Naive B cell (primary cell): Measurements from ENCODE around the gene CAMSAP3. TPM values are rescaled to one million over a fixed set of nuclear protein-coding genes. Genes with fewer than 3 reads are reported as not detected.
A peak's percentile ranks its signal among the peaks of the same experiment; 100 is the strongest.

Experiments used
- ATAC-seq, 2 donors: fragments of 150-1000 bp; cut with Tn5 transposase; 2 replicates each; pipeline ENCODE4 v1.10.0; 2021; ENCODE audit warnings: low read depth in 2 of 2, mild to moderate bottlenecking in 2 of 2, moderate library complexity in 2 of 2
- DNase-seq: peaks from one replicate; pipeline ENCODE4 v3.0.0; 2022
- H3K27ac Mint-ChIP-seq, 6 donors: one replicate each; pipeline ENCODE4 v1.8.0; 2020 to 2022; ENCODE audit warnings: mild to moderate bottlenecking in 6 of 6, mixed read lengths in 6 of 6, moderate library complexity in 5 of 6, inconsistent platforms in 2 of 6
- H3K27me3 Mint-ChIP-seq, 3 donors: one replicate each; pipeline ENCODE4 v1.8.0; 2021 to 2022; ENCODE audit warnings: mixed read lengths in 3 of 3, mild to moderate bottlenecking in 1 of 3
- H3K36me3 Mint-ChIP-seq, 2 donors: one replicate each; pipeline ENCODE4 v1.8.0; 2020 to 2022; ENCODE audit warnings: mixed read lengths in 2 of 2, inconsistent platforms in 1 of 2, mild to moderate bottlenecking in 1 of 2
- H3K4me1 Mint-ChIP-seq, 3 donors: one replicate each; pipeline ENCODE4 v1.8.0; 2020 to 2022; ENCODE audit warnings: mixed read lengths in 3 of 3, inconsistent platforms in 1 of 3, mild to moderate bottlenecking in 1 of 3, moderate library complexity in 1 of 3
- H3K4me3 Mint-ChIP-seq, 8 donors: one replicate each; pipeline ENCODE4 v1.8.0; 2020 to 2022; ENCODE audit warnings: mild to moderate bottlenecking in 8 of 8, mixed read lengths in 8 of 8, moderate library complexity in 8 of 8, inconsistent platforms in 2 of 8
- H3K9me3 Mint-ChIP-seq, 7 donors: one replicate each; pipeline ENCODE4 v1.8.0; 2020 to 2022; ENCODE audit warnings: mixed read lengths in 7 of 7, mild to moderate bottlenecking in 5 of 7, inconsistent platforms in 2 of 7, moderate library complexity in 1 of 7
- polyA plus RNA-seq, 6 donors: library from polyadenylated mRNA; unstranded; fragments of 300-500 nt; fragmentation: Illumina TruSeq; gene quantifications; one replicate each; pipeline ENCODE4 v1.2.3, GENCODE V29; 2021; ENCODE audit warnings: low read depth in 6 of 6

The CAMSAP3 gene
- polyA plus RNA-seq, 6 donors from 2014 or later = 0.06 to 0.08 TPM; not detected in 4

DNA sequence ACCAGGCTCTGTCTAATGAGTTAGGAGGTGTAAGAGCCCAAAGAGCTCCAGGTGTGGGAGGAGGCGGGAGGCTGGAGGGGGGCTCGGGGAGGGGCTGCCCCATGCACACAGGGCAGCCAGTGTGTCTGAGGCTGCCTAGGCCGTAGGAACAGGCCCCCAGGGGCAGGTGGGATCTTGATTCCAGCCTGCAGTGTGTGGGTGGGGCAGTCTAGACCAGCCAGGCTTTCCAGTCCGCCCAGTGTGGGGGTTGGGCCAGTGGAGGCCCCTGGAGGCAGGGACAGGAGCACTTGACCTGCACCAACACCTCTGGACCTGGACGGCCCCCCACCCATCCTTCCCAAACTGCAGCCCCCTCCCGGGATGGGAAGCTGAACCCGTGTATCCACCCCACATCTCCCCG is 5.4 kb upstream of the CAMSAP3 start:
- no peaks in the 10 kb centered on the region for H3K36me3 Mint-ChIP-seq
- H3K9me3 Mint-ChIP-seq = peaks cover 0 to 2% (median 0%) of the 10 kb centered on the region in 7 donors
- H3K27me3 Mint-ChIP-seq = peaks cover 20 to 44% (median 21%) of the 10 kb centered on the region in 3 donors
- ATAC-seq (no peak), DNase-seq (no peak)
- no peak overlapping the region for H3K27ac Mint-ChIP-seq
- no peak overlapping the region for H3K4me3 Mint-ChIP-seq
- H3K4me1 Mint-ChIP-seq = peaks cover 2 to 4% (median 2%) of the 10 kb centered on the region in 3 donors

- H3K4me1 Mint-ChIP-seq = peaks cover 7 to 18% (median 11%) of the 10 kb centered on the region in 3 donors
- peaks cover 40 to 60% (median 52%) of the 10 kb centered on the region in 3 donors for H3K27me3 Mint-ChIP-seq
- peak overlapping the region in 7 of 8 donors; percentile 68 to 83 (median 75) for H3K4me3 Mint-ChIP-seq
- no peaks in the 10 kb centered on the region for H3K36me3 Mint-ChIP-seq
- DNase-seq (no peak), ATAC-seq (peak; percentile 20 to 34)
- H3K27ac Mint-ChIP-seq = peak overlapping the region in 1 of 6 donors; percentile 78
- H3K9me3 Mint-ChIP-seq = peaks cover 0 to 4% (median 0%) of the 10 kb centered on the region in 7 donors
These were observed 711 bp downstream of the CAMSAP3 start for GRCh38 chr19:7596211-7596937.

DNA sequence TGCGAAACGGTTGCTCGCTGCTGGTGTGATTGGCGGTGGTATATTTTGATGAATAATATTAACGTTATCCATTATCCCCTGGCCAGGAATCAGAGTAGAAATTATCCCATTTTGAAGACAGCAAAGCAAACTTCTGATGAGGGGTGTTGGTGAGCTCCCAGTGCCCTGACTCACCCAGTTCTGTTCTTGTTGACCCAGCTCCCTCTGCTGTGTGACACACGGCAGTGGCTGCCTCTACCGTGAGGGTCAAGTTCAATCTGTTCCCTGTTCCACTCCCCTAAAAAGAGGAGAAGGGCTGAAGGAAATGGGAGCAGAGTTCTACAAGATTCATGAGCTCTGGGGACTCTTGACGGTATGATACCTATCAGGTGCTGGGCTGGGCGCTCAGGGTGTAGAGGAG is 2.0 kb downstream of the CAMSAP3 start:
- Mint-ChIP-seq H3K36me3 (no peaks in the 10 kb centered on the region), H3K4me3 (peak overlapping the region in 4 of 8 donors; percentile 56 to 83 (median 67)), H3K27me3 (peaks cover 46 to 68% (median 62%) of the 10 kb centered on the region in 3 donors), H3K9me3 (peaks cover 0 to 4% (median 0%) of the 10 kb centered on the region in 7 donors), H3K27ac (no peak overlapping the region), H3K4me1 (peaks cover 7 to 18% (median 11%) of the 10 kb centered on the region in 3 donors)
- ATAC-seq (no peak), DNase-seq (no peak)

- DNase-seq (no peak), ATAC-seq (no peak)
- Mint-ChIP-seq H3K27ac (peak overlapping the region in 1 of 6 donors; percentile 78), H3K4me1 (peaks cover 7 to 18% (median 11%) of the 10 kb centered on the region in 3 donors), H3K9me3 (peaks cover 0 to 4% (median 0%) of the 10 kb centered on the region in 7 donors), H3K27me3 (peaks cover 45 to 65% (median 65%) of the 10 kb centered on the region in 3 donors), H3K36me3 (no peaks in the 10 kb centered on the region), H3K4me3 (peak overlapping the region in 2 of 8 donors; percentile 42 to 54)
These were observed 2.5 kb downstream of the CAMSAP3 start for GRCh38 chr19:7598180-7598579.

DNA sequence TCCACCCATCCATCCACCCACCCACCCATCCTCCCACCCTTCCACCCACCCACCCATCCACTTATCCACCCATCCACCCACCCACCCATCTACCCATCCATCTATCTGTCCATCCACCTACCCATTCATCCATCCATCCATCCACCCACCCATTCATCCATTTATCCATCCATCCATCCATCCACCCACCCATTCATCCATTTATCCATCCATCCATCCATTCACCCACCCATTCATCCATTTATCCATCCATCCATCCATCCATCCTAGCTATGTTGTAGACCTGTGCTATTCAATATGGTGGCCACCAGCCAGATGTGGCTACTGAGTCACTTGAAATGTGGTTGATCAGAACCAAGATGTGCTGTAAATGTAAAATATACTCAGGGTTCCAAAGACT is 5.1 kb downstream of the CAMSAP3 start:
- no peak overlapping the region for H3K27ac Mint-ChIP-seq
- no peak for DNase-seq
- H3K27me3 Mint-ChIP-seq = peaks cover 31 to 61% (median 61%) of the 10 kb centered on the region in 3 donors
- H3K4me1 Mint-ChIP-seq = peaks cover 7 to 12% (median 11%) of the 10 kb centered on the region in 3 donors
- H3K9me3 Mint-ChIP-seq = peaks cover 0 to 4% (median 2%) of the 10 kb centered on the region in 7 donors
- no peak overlapping the region for H3K4me3 Mint-ChIP-seq
- ATAC-seq = no peak
- H3K36me3 Mint-ChIP-seq = no peaks in the 10 kb centered on the region

DNA sequence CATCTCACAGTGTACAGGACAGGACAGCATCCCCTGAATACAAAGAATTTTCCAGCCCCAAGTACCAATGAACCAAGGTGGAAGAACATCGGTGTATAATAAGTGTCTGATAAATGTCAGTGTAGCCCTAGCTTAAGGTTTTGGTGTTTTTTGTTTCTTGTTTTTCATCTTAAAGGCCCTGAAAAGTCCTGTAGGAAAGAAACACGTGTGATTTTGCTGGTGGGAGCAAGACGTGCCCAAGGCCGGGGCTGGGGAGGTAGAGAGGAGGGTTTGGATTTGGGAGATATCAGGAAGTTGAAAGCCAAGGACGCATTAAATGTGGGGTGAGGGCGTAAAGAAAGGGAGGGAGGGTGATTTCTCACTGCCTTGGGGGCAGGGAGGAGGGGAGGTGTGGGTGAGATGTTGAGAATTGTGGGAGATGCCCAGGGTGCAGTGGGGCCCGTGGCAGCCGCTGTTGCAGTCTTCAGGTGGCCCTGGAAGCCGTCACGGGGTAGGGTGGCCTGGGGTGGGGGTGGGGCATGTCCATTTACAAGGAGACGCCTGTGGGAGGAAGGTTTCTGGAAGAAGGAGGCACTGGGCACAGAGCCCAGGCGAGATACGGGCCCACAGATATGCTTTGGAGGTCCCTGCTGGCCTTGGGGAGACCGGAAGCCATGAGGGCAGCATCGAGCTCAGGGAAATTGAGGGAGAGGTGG is 6.7 kb downstream of the CAMSAP3 start:
- Mint-ChIP-seq H3K36me3 (no peaks in the 10 kb centered on the region), H3K27ac (no peak overlapping the region), H3K9me3 (peaks cover 0 to 6% (median 2%) of the 10 kb centered on the region in 7 donors), H3K4me3 (no peak overlapping the region), H3K4me1 (peaks cover under 1 to 8% (median 3%) of the 10 kb centered on the region in 3 donors), H3K27me3 (peaks cover 28 to 57% (median 52%) of the 10 kb centered on the region in 3 donors)
- no peak for DNase-seq
- ATAC-seq = no peak

DNA sequence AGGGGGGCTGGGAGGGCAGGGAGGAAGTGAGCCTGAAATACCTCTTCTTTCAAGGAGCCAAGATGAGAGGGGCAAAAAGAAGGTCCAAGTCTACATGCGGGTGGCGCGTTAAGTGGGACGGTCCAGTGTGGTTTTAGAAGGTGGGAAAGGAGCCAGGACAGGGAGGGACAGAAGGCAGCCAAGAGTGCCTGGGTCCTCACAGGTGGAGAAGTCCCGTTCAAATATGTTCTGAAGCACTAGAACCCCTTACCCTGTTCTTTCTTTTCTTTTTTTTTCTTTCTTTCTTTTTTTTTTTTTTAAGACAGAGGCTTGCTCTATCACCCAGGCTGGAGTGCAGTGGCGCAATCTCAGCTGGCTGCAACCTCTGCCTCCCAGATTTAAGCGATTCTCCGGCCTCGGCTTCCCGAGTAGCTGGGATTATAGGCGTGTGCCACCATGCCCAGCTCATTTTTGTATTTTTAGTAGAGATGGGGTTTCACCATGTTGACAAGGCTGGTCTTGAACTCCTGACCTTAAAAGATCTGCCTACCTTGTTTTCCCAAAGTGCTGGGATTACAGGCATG is 7.4 kb downstream of the CAMSAP3 start:
- H3K9me3 Mint-ChIP-seq = peaks cover 0 to 6% (median 2%) of the 10 kb centered on the region in 7 donors
- H3K27ac Mint-ChIP-seq = peak overlapping the region in 1 of 6 donors; percentile 34
- H3K36me3 Mint-ChIP-seq = no peaks in the 10 kb centered on the region
- peaks cover 21 to 51% (median 45%) of the 10 kb centered on the region in 3 donors for H3K27me3 Mint-ChIP-seq
- DNase-seq (no peak), ATAC-seq (no peak)
- no peak overlapping the region for H3K4me3 Mint-ChIP-seq
- peaks cover 0 to 8% (median 0%) of the 10 kb centered on the region in 3 donors for H3K4me1 Mint-ChIP-seq

DNA sequence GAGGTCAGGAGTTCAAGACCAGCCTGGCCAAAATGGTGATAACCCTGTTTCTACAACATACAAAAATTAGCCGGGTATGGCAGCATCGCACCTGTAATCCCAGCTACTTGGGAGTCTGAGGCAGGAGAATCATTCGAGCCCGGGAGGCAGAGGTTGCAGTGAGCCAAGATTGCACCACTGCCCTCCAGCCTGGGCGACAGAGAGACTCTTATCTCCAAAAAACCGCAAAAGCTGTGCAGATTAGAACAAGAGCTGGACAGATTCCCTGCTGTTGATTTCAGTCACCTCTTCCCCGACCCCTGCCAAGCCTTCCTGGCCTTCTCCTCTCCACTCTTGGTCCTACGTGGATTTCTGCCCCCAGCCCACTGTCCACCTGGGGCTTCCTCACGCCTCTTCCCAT is 8.3 kb downstream of the CAMSAP3 start:
- Mint-ChIP-seq H3K27ac (no peak overlapping the region), H3K27me3 (peaks cover 14 to 46% (median 36%) of the 10 kb centered on the region in 3 donors), H3K36me3 (no peaks in the 10 kb centered on the region), H3K4me1 (peaks cover 0 to 8% (median 0%) of the 10 kb centered on the region in 3 donors), H3K4me3 (no peak overlapping the region), H3K9me3 (peaks cover 0 to 6% (median 2%) of the 10 kb centered on the region in 7 donors)
- DNase-seq (no peak), ATAC-seq (no peak)

DNA sequence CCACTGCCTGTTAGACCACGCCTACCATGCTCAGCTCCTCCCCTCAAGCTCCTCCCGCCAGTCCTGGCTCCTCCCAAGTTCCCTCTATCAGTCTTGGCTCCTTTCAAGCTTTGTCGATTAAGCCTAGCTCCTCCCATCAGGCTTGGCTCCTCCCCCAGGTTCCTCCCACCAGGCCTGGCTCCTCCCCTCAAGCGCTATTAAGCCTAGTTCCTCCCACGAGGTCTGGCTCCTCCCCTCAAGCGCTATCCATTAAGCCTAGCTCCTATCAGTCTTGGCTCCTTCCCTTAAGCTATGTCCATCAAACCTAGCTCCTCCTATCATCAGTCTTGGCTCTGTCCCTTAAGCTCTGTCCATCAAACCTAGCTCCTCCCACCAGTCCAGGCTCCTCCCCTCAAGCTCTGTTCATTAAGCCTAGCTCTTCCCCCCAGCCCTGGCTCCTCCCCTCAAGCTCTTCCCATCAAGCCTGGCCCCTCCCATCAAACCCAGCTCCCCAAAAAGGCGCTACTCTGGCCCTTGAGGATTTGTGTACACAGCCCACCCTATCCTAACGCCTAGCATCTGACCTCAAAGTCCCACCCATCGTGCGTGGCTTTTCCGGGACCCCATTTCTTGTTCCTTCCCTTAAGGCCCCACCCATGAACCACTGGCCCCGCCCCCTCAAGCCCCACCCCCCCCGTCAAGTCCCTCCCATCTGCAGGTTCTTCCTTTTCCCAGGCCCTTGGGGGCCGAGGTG is 10.0 kb downstream of the CAMSAP3 start:
- Mint-ChIP-seq H3K4me3 (peak overlapping the region in 1 of 8 donors; percentile 9), H3K36me3 (no peaks in the 10 kb centered on the region), H3K27me3 (peaks cover 14 to 44% (median 34%) of the 10 kb centered on the region in 3 donors), H3K27ac (no peak overlapping the region), H3K4me1 (peaks cover 0 to 8% (median 0%) of the 10 kb centered on the region in 3 donors), H3K9me3 (peaks cover 0 to 6% (median 2%) of the 10 kb centered on the region in 7 donors)
- ATAC-seq (peak; percentile 66 to 68), DNase-seq (no peak)

GRCh38 chr19:7606289-7606688 is 10.6 kb downstream of the CAMSAP3 start:
- Mint-ChIP-seq H3K9me3 (peaks cover 0 to 6% (median 2%) of the 10 kb centered on the region in 7 donors), H3K27ac (no peak overlapping the region), H3K4me3 (no peak overlapping the region), H3K27me3 (peaks cover 14 to 44% (median 34%) of the 10 kb centered on the region in 3 donors), H3K4me1 (peaks cover 0 to 8% (median 0%) of the 10 kb centered on the region in 3 donors), H3K36me3 (no peaks in the 10 kb centered on the region)
- no peak for ATAC-seq
- no peak for DNase-seq

GRCh38 chr19:7607212-7607873 is 11.7 kb downstream of the CAMSAP3 start:
- no peak for DNase-seq

GRCh38 chr19:7607874-7608560 is 12.4 kb downstream of the CAMSAP3 start:
- ATAC-seq (no peak), DNase-seq (no peak)
- H3K9me3 Mint-ChIP-seq = peaks cover 0 to 6% (median 2%) of the 10 kb centered on the region in 7 donors
- H3K4me1 Mint-ChIP-seq = peaks cover 0 to 8% (median 0%) of the 10 kb centered on the region in 3 donors
- peaks cover 8 to 32% (median 22%) of the 10 kb centered on the region in 3 donors for H3K27me3 Mint-ChIP-seq
- no peak overlapping the region for H3K27ac Mint-ChIP-seq
- H3K36me3 Mint-ChIP-seq = no peaks in the 10 kb centered on the region
- no peak overlapping the region for H3K4me3 Mint-ChIP-seq

More at GRCh38 chr19:7607212-7607873, 11.7 kb downstream of the CAMSAP3 start:
- no peak for ATAC-seq
- no peaks in the 10 kb centered on the region for H3K36me3 Mint-ChIP-seq
- H3K4me1 Mint-ChIP-seq = peaks cover 0 to 8% (median 0%) of the 10 kb centered on the region in 3 donors
- H3K27ac Mint-ChIP-seq = no peak overlapping the region
- peaks cover 9 to 37% (median 28%) of the 10 kb centered on the region in 3 donors for H3K27me3 Mint-ChIP-seq
- H3K4me3 Mint-ChIP-seq = no peak overlapping the region
- peaks cover 0 to 6% (median 2%) of the 10 kb centered on the region in 7 donors for H3K9me3 Mint-ChIP-seq
